ENCODE measurements around the gene TBCA. TPM values are rescaled to one million over a fixed set of nuclear protein-coding genes. Genes with fewer than 3 reads are reported as not detected.

TBCA gene
- total and polyA plus RNA-seq, 2 of the 13 experiments (the other 11 are each of a cell fraction or from before 2014, with no cell fraction given) = 93.8 to 309 TPM

- WGBS (ENCODE audit: low lambda C conversion rate) = 15% methylated on average over 2 of the region's 2 CpGs
- CTCF ChIA-PET (ENCODE audit: low intra/inter-chr PET ratio, low total read pairs) = no interaction called here
These were observed 19.1 kb upstream of the TBCA start for GRCh38 chr5:77795268-77795667.

More at GRCh38 chr5:77795268-77795667, 19.1 kb upstream of the TBCA start:
- no peaks in the 10 kb centered on the region for H3K79me2 ChIP-seq (ENCODE audit: insufficient read depth, low read length)
- TF ChIP-seq ZNF792 (CRISPR knock-in tag; IDR thresholded peaks at IDR 0.05) (no peak), POLR2G (IDR thresholded peaks at IDR 0.05; ENCODE audit: low read depth, low read length) (no peak), PAXIP1 (CRISPR knock-in tag; conservative IDR thresholded peaks at IDR 0.05) (no peak), KLF16 (CRISPR knock-in tag; IDR thresholded peaks at IDR 0.05) (no peak)
- TF ChIP-seq, protein P1, sequence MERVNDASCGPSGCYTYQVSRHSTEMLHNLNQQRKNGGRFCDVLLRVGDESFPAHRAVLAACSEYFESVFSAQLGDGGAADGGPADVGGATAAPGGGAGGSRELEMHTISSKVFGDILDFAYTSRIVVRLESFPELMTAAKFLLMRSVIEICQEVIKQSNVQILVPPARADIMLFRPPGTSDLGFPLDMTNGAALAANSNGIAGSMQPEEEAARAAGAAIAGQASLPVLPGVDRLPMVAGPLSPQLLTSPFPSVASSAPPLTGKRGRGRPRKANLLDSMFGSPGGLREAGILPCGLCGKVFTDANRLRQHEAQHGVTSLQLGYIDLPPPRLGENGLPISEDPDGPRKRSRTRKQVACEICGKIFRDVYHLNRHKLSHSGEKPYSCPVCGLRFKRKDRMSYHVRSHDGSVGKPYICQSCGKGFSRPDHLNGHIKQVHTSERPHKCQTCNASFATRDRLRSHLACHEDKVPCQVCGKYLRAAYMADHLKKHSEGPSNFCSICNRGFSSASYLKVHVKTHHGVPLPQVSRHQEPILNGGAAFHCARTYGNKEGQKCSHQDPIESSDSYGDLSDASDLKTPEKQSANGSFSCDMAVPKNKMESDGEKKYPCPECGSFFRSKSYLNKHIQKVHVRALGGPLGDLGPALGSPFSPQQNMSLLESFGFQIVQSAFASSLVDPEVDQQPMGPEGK (CRISPR knock-in tag; IDR thresholded peaks at IDR 0.05) = no peak
- H4K20me1 ChIP-seq (ENCODE audit: insufficient read depth, low read length) = no peaks in the 10 kb centered on the region
- intact Hi-C loops (cut with micrococcal nuclease; ENCODE audit: unreplicated experiment) = no loop called here
- POLR2A ChIA-PET = no interaction called here
- no peak overlapping the region for H3K27ac ChIP-seq (ENCODE audit: extremely low read length, insufficient read depth, low read length)
- H2AFZ ChIP-seq (ENCODE audit: low read length) = no peak overlapping the region
- H3K9me3 ChIP-seq (ENCODE audit: low read length) = no peaks in the 10 kb centered on the region
- DNase-seq (ENCODE audit: low spot score) (no peak), ATAC-seq (no peak), FAIRE-seq (no peak)
- no peaks in the 10 kb centered on the region for H3K36me3 ChIP-seq (replicated peaks in 1 of 2; ENCODE audit: control insufficient read depth in 1 of 2, insufficient read depth in 2 of 2, low read length in 2 of 2)
- H3K27me3 ChIP-seq (ENCODE audit: control insufficient read depth in 1 of 2, insufficient read depth in 2 of 2, low read length in 2 of 2) = no peaks in the 10 kb centered on the region
- peaks cover 14% of the 10 kb centered on the region for H3K4me1 ChIP-seq (ENCODE audit: insufficient read depth, low read length)
- BruUV-seq (replicated peaks) = no TSS peak
- H3K4me3 ChIP-seq (replicated peaks in 1 of 3; ENCODE audit: insufficient read depth in 1 of 3, low read depth in 2 of 3, low read length in 3 of 3) = no peak overlapping the region
- H3K4me2 ChIP-seq (ENCODE audit: low read depth, low read length) = no peak overlapping the region
- no peak overlapping the region for H3K9ac ChIP-seq (ENCODE audit: insufficient read depth, low read depth, low read length)
- in situ Hi-C loops (cut with HindIII; ENCODE audit: extremely low pct_ligation_motif_present, low pct_unique_long_range_greater_than_20kb) = no loop called here

Data from HepG2 (cell line).